Body of pancreas (tissue), 4 donors: ENCODE results near the gene NCOA3. TPM values are rescaled to one million over a fixed set of nuclear protein-coding genes. Genes with fewer than 3 reads are reported as not detected.

Experiments
- ATAC-seq: fragments of 150-250 bp; one replicate; pipeline ENCODE4 v1.9.1; 2016
- DNase-seq, 4 donors: peaks; one replicate each; pipeline ENCODE4 v3.0.0-alpha.2; 2019
- H3K27ac ChIP-seq, 4 donors: fragments of 200-600 bp; sonication (generic); 1 replicate in 3 of 4; 2 replicates in 1 of 4; pipeline versions ENCODE4 v1.5.1 to v1.6.1; 2016 to 2019; ENCODE audit warnings: mild to moderate bottlenecking in 1 of 4, mixed read lengths in 1 of 4, moderate library complexity in 1 of 4
- H3K27me3 ChIP-seq, 2 donors: fragments of 200-600 bp; sonication (generic); one replicate each; pipeline ENCODE4 v1.6.0; 2016; ENCODE audit warnings: mild to moderate bottlenecking in 1 of 2
- H3K36me3 ChIP-seq, 2 donors: fragments of 200-600 bp; sonication (generic); replicated peaks in 1 of 2; 2 replicates each; pipeline ENCODE4 v1.5.1; 2016; ENCODE audit warnings: low read depth in 2 of 2; ENCODE audit not compliant: insufficient read depth in 1 of 2
- H3K4me1 ChIP-seq: fragments of 200-600 bp; sonication (generic); one replicate; pipeline ENCODE4 v1.6.0; 2016
- H3K4me3 ChIP-seq, 2 donors: fragments of 200-600 bp; sonication (generic); 1 replicate in 1 of 2; 2 replicates in 1 of 2; pipeline ENCODE4 v1.5.1; 2016 to 2019
- H3K9me3 ChIP-seq, 3 donors: fragments of 200-600 bp; sonication (generic); 1 replicate in 2 of 3; 2 replicates in 1 of 3; pipeline ENCODE4 v1.5.1; 2016
- POLR2A ChIP-seq, 3 donors: fragments of 450-650 bp; IDR thresholded peaks; one replicate each; pipeline ENCODE4 v1.6.1; 2016; ENCODE audit warnings: antibody characterized with exemption in 3 of 3, mild to moderate bottlenecking in 2 of 3
- WGBS, 2 donors: methylation state at CpG; one replicate each; pipeline ENCODE4 v1.1.5; 2017; 5-methylcytosine and 5-hydroxymethylcytosine counted together
- intact Hi-C: fragments of 100-400 bp; cut with DNase I; formaldehyde crosslinking; loops from one replicate; pipeline ENCODE4 v1.15.1; 2023
- total RNA-seq, 2 donors: library from RNA; depleted of rRNA; stranded (reverse); fragments of >200 nt; gene quantifications; one replicate each; pipeline ENCODE4 v1.1.0, GENCODE V29; 2016
- TF ChIP-seq, protein P1 (sequence below), 7 experiments: fragments of 450-650 bp in 4 of 7; fragments of 200-600 bp in 3 of 7; sonication (generic) in 3 of 7; IDR thresholded peaks; one replicate each; pipeline ENCODE4 v1.5.1; 2016 to 2019; ENCODE audit warnings: antibody characterized with exemption in 7 of 7

Gene NCOA3
- total RNA-seq, 2 donors from 2014 or later: 14.8 to 17.1 TPM

DNA sequence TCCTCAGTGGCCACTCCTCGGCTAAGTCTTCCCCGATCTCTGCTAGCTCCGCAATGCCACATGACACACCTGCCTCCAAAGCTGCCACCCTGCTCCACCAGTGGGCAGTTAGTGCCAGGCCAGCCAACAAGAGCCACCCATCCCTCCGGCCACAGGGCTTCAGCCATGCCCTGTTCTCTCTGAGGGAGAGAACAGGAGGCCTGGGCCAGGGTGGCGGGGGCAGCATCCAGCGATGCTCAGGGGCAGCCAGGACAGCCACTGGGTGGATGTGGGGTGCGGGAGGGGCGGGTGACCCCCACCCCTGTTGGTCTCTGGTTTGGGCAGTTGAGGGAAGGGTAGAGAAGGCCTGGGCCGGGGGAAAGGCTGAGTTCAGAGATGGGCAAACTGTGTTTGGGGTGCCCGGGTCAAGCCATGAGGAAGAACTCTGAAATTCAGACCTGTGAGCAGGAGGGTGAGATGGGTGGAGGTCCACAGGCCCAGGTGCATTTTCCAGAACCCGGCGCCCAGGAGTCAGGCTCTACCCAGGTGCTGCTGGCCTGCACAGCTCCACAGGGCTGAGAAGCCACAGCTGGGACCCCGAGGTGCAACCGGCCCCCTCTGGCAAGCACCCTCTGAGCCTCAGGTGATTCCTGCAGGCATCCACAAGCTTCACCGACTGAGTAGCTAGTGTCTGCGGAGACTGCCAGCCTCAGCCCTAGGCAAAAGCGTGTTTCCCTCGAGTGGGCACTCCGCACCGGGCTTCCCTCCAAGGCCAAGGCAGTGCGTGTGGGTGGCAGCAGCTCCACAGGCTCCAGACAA, 192.5 kb downstream of the NCOA3 start:
- Histone ChIP-seq H3K4me3 (no peak overlapping the region), H3K27me3 (no peaks in the 10 kb centered on the region), H3K4me1 (no peaks in the 10 kb centered on the region), H3K36me3 (no peaks in the 10 kb centered on the region), H3K9me3 (peaks cover 0 to 5% (median 0%) of the 10 kb centered on the region in 3 donors), H3K27ac (no peak overlapping the region)
- TF ChIP-seq, protein P1, sequence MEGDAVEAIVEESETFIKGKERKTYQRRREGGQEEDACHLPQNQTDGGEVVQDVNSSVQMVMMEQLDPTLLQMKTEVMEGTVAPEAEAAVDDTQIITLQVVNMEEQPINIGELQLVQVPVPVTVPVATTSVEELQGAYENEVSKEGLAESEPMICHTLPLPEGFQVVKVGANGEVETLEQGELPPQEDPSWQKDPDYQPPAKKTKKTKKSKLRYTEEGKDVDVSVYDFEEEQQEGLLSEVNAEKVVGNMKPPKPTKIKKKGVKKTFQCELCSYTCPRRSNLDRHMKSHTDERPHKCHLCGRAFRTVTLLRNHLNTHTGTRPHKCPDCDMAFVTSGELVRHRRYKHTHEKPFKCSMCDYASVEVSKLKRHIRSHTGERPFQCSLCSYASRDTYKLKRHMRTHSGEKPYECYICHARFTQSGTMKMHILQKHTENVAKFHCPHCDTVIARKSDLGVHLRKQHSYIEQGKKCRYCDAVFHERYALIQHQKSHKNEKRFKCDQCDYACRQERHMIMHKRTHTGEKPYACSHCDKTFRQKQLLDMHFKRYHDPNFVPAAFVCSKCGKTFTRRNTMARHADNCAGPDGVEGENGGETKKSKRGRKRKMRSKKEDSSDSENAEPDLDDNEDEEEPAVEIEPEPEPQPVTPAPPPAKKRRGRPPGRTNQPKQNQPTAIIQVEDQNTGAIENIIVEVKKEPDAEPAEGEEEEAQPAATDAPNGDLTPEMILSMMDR (IDR thresholded peaks at IDR 0.05): no peak
- TF ChIP-seq POLR2A (IDR thresholded peaks at IDR 0.05): no peak
- ATAC-seq: no peak
- DNase-seq: no peak
- WGBS, 2 donors: 85% methylated on average over 13 to 20 of the region's 21 CpGs
- intact Hi-C loops: no loop called here

DNA sequence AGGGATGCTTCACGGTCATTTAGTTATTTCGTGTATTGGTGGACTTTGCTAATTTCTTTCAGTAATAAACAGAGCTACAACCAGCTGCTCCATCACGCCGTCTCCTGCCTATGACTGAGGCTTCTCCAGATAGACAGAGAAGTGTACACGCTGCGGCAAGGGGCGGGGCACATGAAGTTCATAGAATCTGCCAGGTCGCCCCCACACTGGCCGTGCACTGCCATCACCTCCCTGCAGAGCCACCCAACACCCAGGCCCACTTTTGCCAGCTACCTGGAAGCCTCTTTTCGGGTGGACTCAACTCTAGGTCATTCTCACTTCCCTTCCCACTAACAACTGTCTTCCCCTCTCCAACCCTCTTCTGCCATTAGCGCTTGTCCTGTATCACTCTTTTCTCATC, 195.2 kb downstream of the NCOA3 start:
- intact Hi-C loops: no loop called here
- DNase-seq: no peak
- WGBS, 2 donors: 90 to 94% methylated on average over 11 of the region's 11 CpGs
- H3K27me3 ChIP-seq: no peaks in the 10 kb centered on the region
- no peaks in the 10 kb centered on the region for H3K4me1 ChIP-seq
- no peak for ATAC-seq
- H3K4me3 ChIP-seq: no peak overlapping the region
- H3K27ac ChIP-seq: no peak overlapping the region
- no peaks in the 10 kb centered on the region for H3K36me3 ChIP-seq
- TF ChIP-seq POLR2A (IDR thresholded peaks at IDR 0.05): no peak
- TF ChIP-seq, protein P1 (IDR thresholded peaks at IDR 0.05): no peak
- peaks cover 0 to 5% (median 0%) of the 10 kb centered on the region in 3 donors for H3K9me3 ChIP-seq

DNA sequence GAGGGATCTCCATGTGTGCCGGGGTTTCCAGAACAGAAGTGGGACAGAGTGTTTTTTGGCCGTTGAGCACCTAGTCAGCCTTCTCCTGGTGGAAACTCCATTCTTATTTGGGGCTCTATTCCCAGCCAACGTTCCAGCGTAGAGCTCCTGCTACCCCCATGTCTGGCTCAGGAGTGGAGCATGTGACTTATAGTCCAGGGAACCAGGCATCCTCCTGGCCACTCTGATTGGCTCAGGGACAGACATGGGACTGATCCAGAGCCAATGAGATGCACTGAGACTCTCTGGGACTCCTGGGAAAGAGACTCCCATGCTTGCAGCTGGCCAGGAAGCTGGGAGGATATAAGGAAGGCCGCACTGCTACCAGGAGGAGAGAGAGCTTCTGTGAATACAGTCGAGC, 196.5 kb downstream of the NCOA3 start:
- TF ChIP-seq, protein P1 (IDR thresholded peaks at IDR 0.05): no peak
- TF ChIP-seq POLR2A (IDR thresholded peaks at IDR 0.05): no peak
- no peak overlapping the region for H3K27ac ChIP-seq
- H3K9me3 ChIP-seq: no peaks in the 10 kb centered on the region
- DNase-seq: no peak
- H3K4me1 ChIP-seq: no peaks in the 10 kb centered on the region
- intact Hi-C loops: no loop called here
- no peaks in the 10 kb centered on the region for H3K36me3 ChIP-seq
- no peak overlapping the region for H3K4me3 ChIP-seq
- 77 to 83% methylated on average over 6 of the region's 6 CpGs for WGBS, 2 donors
- ATAC-seq: no peak
- no peaks in the 10 kb centered on the region for H3K27me3 ChIP-seq

DNA sequence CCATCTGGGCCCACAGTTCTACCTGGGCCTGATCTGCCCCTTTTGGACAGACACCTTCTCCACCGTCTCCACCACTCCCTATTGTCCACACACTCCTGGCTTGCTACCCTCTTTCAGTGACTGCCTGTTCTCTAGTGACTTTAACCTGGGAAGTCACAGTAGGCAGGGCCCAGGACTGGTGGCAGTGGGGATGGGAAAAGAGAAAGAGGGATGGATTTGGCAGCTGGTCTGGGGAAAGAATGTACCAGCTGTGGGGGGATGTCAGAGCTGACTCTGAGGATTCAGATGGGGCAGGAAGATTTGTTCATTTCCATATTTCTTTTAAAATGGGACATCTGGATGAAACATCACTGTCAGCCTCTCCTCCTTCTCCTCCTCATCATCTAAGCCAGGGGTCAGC, 198.1 kb downstream of the NCOA3 start:
- Histone ChIP-seq H3K27ac (no peak overlapping the region), H3K4me1 (no peaks in the 10 kb centered on the region), H3K36me3 (no peaks in the 10 kb centered on the region), H3K27me3 (no peaks in the 10 kb centered on the region), H3K9me3 (no peaks in the 10 kb centered on the region), H3K4me3 (no peak overlapping the region)
- TF ChIP-seq, protein P1 (IDR thresholded peaks at IDR 0.05): no peak
- no peak for TF ChIP-seq POLR2A (IDR thresholded peaks at IDR 0.05)
- DNase-seq (no peak), ATAC-seq (no peak)
- intact Hi-C loops: no loop called here
- WGBS, 2 donors: 78 to 81% methylated on average over 1 of the region's 1 CpG

DNA sequence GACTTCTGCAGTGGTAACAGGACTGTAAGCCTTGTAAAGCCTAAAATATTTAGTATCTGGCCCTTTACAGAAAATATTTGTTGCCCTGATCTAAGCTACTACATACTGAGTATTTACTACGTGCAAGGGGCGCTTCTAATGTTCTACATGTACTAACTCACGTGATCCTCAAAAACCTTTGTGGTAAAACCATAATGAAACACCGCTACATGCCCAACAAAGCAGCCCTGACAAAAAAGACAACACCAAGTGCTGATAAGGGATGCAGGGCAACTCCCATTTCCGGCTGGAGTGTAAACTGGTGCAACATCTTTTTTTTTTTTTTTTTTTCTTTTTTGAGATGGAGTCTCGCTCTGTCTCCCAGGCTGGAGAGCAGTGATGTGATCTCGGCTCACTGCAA, 198.6 kb downstream of the NCOA3 start:
- TF ChIP-seq POLR2A (IDR thresholded peaks at IDR 0.05): no peak
- TF ChIP-seq, protein P1 (IDR thresholded peaks at IDR 0.05): no peak
- Histone ChIP-seq H3K9me3 (no peaks in the 10 kb centered on the region), H3K4me3 (no peak overlapping the region), H3K4me1 (no peaks in the 10 kb centered on the region), H3K27ac (no peak overlapping the region), H3K36me3 (no peaks in the 10 kb centered on the region), H3K27me3 (no peaks in the 10 kb centered on the region)
- DNase-seq: no peak
- 63 to 78% methylated on average over 6 to 7 of the region's 7 CpGs for WGBS, 2 donors
- ATAC-seq: no peak
- intact Hi-C loops: no loop called here
